Measurements from ENCODE around the gene KCNJ3. TPM values are rescaled to one million over a fixed set of nuclear protein-coding genes. Genes with fewer than 3 reads are reported as not detected.

The KCNJ3 gene
- total and polyA plus RNA-seq, 9 of the 15 experiments (the other 6 are each of a cell fraction or from before 2014, with no cell fraction given), result not detected

DNA sequence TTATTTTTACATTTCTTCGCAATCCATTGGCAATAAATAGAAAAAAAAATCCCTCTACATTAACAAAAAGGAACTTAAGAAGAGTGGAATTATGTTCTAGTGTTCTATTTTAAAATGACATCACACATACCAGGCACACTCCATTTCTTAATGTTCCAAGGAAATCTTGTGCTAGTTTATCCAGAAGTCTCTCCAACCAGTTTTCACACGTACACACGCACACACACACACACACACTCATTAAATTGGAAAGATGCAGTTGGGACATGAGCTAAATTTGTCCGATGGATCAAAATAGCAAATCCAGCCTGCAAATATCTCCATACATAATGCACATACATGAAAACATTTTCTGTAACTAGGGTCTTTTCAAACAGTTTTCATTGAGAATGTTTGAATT is 78.3 kb downstream of the KCNJ3 start (continued):
- TF ChIP-seq, protein P1, sequence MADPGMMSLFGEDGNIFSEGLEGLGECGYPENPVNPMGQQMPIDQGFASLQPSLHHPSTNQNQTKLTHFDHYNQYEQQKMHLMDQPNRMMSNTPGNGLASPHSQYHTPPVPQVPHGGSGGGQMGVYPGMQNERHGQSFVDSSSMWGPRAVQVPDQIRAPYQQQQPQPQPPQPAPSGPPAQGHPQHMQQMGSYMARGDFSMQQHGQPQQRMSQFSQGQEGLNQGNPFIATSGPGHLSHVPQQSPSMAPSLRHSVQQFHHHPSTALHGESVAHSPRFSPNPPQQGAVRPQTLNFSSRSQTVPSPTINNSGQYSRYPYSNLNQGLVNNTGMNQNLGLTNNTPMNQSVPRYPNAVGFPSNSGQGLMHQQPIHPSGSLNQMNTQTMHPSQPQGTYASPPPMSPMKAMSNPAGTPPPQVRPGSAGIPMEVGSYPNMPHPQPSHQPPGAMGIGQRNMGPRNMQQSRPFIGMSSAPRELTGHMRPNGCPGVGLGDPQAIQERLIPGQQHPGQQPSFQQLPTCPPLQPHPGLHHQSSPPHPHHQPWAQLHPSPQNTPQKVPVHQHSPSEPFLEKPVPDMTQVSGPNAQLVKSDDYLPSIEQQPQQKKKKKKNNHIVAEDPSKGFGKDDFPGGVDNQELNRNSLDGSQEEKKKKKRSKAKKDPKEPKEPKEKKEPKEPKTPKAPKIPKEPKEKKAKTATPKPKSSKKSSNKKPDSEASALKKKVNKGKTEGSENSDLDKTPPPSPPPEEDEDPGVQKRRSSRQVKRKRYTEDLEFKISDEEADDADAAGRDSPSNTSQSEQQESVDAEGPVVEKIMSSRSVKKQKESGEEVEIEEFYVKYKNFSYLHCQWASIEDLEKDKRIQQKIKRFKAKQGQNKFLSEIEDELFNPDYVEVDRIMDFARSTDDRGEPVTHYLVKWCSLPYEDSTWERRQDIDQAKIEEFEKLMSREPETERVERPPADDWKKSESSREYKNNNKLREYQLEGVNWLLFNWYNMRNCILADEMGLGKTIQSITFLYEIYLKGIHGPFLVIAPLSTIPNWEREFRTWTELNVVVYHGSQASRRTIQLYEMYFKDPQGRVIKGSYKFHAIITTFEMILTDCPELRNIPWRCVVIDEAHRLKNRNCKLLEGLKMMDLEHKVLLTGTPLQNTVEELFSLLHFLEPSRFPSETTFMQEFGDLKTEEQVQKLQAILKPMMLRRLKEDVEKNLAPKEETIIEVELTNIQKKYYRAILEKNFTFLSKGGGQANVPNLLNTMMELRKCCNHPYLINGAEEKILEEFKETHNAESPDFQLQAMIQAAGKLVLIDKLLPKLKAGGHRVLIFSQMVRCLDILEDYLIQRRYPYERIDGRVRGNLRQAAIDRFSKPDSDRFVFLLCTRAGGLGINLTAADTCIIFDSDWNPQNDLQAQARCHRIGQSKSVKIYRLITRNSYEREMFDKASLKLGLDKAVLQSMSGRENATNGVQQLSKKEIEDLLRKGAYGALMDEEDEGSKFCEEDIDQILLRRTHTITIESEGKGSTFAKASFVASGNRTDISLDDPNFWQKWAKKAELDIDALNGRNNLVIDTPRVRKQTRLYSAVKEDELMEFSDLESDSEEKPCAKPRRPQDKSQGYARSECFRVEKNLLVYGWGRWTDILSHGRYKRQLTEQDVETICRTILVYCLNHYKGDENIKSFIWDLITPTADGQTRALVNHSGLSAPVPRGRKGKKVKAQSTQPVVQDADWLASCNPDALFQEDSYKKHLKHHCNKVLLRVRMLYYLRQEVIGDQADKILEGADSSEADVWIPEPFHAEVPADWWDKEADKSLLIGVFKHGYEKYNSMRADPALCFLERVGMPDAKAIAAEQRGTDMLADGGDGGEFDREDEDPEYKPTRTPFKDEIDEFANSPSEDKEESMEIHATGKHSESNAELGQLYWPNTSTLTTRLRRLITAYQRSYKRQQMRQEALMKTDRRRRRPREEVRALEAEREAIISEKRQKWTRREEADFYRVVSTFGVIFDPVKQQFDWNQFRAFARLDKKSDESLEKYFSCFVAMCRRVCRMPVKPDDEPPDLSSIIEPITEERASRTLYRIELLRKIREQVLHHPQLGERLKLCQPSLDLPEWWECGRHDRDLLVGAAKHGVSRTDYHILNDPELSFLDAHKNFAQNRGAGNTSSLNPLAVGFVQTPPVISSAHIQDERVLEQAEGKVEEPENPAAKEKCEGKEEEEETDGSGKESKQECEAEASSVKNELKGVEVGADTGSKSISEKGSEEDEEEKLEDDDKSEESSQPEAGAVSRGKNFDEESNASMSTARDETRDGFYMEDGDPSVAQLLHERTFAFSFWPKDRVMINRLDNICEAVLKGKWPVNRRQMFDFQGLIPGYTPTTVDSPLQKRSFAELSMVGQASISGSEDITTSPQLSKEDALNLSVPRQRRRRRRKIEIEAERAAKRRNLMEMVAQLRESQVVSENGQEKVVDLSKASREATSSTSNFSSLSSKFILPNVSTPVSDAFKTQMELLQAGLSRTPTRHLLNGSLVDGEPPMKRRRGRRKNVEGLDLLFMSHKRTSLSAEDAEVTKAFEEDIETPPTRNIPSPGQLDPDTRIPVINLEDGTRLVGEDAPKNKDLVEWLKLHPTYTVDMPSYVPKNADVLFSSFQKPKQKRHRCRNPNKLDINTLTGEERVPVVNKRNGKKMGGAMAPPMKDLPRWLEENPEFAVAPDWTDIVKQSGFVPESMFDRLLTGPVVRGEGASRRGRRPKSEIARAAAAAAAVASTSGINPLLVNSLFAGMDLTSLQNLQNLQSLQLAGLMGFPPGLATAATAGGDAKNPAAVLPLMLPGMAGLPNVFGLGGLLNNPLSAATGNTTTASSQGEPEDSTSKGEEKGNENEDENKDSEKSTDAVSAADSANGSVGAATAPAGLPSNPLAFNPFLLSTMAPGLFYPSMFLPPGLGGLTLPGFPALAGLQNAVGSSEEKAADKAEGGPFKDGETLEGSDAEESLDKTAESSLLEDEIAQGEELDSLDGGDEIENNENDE (IDR thresholded peaks at IDR 0.05; ENCODE audit: low read depth, low read length), result no peak
- TF ChIP-seq ATF7 (IDR thresholded peaks at IDR 0.05) (no peak), ZNF785 (CRISPR knock-in tag; IDR thresholded peaks at IDR 0.05) (no peak)
- TF ChIP-seq, protein P2, sequence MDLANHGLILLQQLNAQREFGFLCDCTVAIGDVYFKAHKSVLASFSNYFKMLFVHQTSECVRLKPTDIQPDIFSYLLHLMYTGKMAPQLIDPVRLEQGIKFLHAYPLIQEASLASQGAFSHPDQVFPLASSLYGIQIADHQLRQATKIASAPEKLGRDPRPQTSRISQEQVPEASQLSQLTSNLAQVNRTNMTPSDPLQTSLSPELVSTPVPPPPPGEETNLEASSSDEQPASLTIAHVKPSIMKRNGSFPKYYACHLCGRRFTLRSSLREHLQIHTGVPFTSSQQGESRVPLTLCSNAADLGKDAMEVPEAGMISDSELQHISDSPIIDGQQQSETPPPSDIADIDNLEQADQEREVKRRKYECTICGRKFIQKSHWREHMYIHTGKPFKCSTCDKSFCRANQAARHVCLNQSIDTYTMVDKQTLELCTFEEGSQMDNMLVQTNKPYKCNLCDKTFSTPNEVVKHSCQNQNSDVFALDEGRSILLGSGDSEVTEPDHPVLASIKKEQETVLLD (IDR thresholded peaks at IDR 0.05), result no peak
